Measurements from ENCODE around the gene NAA60.
"Not testable (repeated sequence)": the region's sequence is repeated elsewhere in the genome, so short reads cannot be mapped to it uniquely, and the experiment has no call there.

The NAA60 gene

DNA sequence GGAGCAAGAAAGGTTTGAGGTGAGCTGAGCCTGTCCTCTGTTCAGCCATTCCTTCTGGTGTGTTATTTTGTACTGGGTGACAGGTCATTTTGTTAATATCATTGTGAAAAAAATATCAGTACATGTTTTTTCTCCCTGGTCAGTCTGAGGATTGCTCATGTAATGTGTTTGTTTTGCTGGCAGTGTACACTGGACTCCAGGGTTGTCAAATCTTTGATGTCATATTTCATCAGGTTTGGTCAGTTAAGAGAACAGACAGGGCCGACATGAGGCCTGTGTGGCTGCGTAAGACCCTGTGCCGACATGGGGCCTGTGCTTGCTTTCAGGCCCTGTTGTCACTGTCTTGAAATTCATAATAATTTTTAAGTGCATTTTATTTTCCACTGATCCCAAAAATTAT is 79.8 kb downstream of the NAA60 start:
- CTCF ChIA-PET, result interaction anchor here (0.8 kb wide), 1 partner anchor 14 kb away, joined by 3 read pairs; no protein-coding TSS in a partner anchor
- TF ChIP-seq, protein P1, sequence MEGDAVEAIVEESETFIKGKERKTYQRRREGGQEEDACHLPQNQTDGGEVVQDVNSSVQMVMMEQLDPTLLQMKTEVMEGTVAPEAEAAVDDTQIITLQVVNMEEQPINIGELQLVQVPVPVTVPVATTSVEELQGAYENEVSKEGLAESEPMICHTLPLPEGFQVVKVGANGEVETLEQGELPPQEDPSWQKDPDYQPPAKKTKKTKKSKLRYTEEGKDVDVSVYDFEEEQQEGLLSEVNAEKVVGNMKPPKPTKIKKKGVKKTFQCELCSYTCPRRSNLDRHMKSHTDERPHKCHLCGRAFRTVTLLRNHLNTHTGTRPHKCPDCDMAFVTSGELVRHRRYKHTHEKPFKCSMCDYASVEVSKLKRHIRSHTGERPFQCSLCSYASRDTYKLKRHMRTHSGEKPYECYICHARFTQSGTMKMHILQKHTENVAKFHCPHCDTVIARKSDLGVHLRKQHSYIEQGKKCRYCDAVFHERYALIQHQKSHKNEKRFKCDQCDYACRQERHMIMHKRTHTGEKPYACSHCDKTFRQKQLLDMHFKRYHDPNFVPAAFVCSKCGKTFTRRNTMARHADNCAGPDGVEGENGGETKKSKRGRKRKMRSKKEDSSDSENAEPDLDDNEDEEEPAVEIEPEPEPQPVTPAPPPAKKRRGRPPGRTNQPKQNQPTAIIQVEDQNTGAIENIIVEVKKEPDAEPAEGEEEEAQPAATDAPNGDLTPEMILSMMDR (conservative IDR thresholded peaks at IDR 0.05; ENCODE audit: low read depth), result no peak
- DNase-seq (ENCODE audit: low spot score), result no peak
- POLR2A ChIA-PET (ENCODE audit: low non-redundant PET), result no interaction called here
- no peak overlapping the region for H3K27ac ChIP-seq

DNA sequence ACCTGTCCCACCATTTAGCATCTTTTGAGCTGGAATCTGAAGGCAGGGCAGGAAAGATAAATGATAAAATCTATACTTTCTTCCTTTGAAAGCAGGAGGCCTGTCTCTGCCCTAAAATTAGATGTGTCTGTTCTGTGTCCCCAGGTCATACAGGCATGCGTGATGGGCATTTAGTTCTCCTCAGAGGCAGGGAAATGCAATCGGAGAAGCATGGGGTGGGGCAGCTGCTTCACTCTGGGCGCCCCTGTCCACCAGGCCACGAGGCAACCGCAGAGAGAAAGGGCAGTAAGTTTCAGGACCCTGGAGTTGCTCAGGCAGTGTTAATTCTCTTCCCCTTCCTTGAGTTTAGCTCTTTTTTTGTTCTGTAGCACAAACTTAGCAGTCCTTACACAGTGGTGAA is 82.5 kb downstream of the NAA60 start:
- TF ChIP-seq, protein P1 (conservative IDR thresholded peaks at IDR 0.05; ENCODE audit: low read depth), result no peak
- POLR2A ChIA-PET (ENCODE audit: low non-redundant PET), result interaction anchor here (0.6 kb wide), 1 partner anchor 219 kb away, joined by 3 read pairs; no protein-coding TSS in a partner anchor
- CTCF ChIA-PET, result interaction anchor here (0.6 to 0.7 kb wide), 2 partner anchors 14 to 64 kb away, joined by 3 read pairs; no protein-coding TSS in a partner anchor
- no peak overlapping the region for H3K27ac ChIP-seq
- DNase-seq (ENCODE audit: low spot score), result no peak

DNA sequence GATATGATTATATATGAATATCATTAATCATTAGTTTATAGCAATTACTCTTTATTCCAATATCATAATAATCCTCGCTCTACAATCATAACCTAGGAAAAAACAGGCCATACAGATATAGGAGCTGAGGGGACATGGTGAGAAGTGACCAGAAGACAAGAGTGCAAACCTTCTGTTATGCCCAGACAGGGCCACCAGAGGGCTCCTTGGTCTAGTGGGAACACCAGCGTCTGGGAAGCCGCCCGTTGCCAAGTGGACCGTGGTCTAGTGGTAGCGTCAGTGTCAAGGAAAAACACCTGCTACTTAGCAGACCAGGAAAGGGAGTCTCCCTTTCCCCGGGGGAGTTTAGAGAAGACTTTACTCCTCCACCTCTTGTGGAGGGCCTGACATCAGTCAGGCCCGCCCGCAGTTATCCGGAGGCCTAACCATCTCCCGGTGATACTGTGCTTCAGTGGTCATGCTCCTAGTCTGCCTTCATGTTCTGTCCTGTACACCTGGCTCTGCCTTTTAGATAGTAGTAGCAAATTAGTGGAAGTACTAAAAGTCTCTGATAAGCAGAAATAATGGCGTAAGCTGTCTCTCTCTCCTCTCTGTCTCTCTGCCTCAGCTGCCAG is 83.8 kb downstream of the NAA60 start:
- DNase-seq (ENCODE audit: low spot score); H3K27ac ChIP-seq; POLR2A ChIA-PET (ENCODE audit: low non-redundant PET): not testable (repeated sequence)
- CTCF ChIA-PET, result interaction anchor here (0.6 to 0.7 kb wide), 2 partner anchors 60 to 123 kb away, joined by 3 to 4 read pairs; no protein-coding TSS in a partner anchor
- TF ChIP-seq, protein P1 (conservative IDR thresholded peaks at IDR 0.05; ENCODE audit: low read depth), result peak; percentile 64

DNA sequence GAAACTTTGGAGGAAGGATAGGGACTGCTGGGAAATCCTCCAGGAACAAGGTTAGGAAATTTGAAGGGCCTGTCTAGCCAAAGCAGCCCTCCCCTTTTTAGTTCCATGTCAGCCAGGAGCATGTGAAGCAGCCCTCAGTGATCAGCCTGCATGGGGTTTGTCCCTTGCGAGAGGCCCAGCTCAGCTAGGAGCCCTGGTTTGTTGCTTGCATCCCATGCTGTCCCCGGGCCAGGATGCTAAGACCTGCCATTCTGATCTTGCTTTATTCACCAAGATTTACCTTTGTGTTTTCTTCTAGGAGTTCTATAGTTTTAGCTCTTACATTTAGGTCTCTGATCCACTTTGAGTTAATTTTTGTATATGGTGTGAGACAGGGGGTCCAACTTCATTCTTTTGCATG is 84.9 kb downstream of the NAA60 start:
- no peak for DNase-seq (ENCODE audit: low spot score)

DNA sequence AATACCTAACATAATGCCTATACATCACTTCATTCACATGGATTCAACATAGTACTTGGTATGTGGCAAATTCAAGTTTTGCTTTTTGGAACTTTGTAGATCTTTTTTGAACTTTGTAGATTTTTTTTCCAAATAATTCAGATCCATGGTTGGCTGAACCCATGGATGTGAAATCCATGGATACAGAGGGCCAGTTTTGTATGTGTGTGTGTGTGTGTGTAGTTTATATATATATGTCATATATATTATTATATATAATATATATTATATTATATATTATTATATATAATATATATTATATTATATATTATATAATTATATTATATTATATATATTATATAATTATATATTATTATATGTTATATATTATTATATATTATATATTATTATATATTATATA is 85.7 kb downstream of the NAA60 start:
- DNase-seq (ENCODE audit: low spot score), result no peak
- POLR2A ChIA-PET (ENCODE audit: low non-redundant PET), result interaction anchor here (0.6 kb wide), 1 partner anchor 339 kb away, joined by 10 read pairs; no protein-coding TSS in a partner anchor
- TF ChIP-seq, protein P1 (conservative IDR thresholded peaks at IDR 0.05; ENCODE audit: low read depth), result no peak
- H3K27ac ChIP-seq, result no peak overlapping the region
- CTCF ChIA-PET, result no interaction called here

More for the DNA sequence above, 84.9 kb downstream of the NAA60 start:
- ChIA-PET CTCF (interaction anchor here (0.7 kb wide), 1 partner anchor 9 kb away, joined by 3 read pairs; no protein-coding TSS in a partner anchor), POLR2A (ENCODE audit: low non-redundant PET) (no interaction called here)
- no peak overlapping the region for H3K27ac ChIP-seq
- TF ChIP-seq, protein P1 (conservative IDR thresholded peaks at IDR 0.05; ENCODE audit: low read depth), result no peak

DNA sequence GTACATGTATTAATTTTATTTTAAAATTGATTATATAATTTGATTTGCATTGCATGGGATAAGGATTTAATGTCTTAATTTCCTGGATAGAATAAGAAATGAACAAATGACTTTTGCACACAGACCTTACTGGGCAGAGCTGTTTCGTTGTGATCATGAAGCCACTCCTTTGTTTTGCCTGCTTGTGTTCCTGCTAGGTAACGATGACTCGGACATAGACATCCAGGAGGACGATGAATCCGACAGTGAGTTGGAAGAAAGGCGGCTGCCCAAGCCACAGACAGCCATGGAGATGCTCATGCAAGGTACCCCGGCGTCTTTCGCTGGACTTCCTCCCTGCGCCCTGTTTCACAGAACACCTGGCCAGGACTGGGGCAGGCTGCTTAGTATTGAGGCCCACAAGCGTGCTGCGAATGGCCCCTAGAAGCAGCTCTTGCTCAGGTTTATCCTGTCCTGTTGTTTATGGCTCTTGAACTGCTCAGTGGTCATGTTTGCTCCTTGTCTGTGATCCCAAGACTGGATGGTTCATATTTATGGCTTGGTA is 87.0 kb downstream of the NAA60 start:
- ChIA-PET POLR2A (ENCODE audit: low non-redundant PET) (no interaction called here), CTCF (interaction anchor here (0.7 kb wide), 1 partner anchor 446 kb away, joined by 3 read pairs; no protein-coding TSS in a partner anchor)
- H3K27ac ChIP-seq, result no peak overlapping the region
- TF ChIP-seq, protein P1 (conservative IDR thresholded peaks at IDR 0.05; ENCODE audit: low read depth), result no peak
- DNase-seq (ENCODE audit: low spot score), result peak; percentile 25
